Fibroblast of the aortic adventitia (primary cell): ENCODE measurements around the gene IP6K3. TPM values are rescaled to one million over a fixed set of nuclear protein-coding genes. Genes with fewer than 3 reads are reported as not detected.

Experiments
- DNase-seq: peaks from one replicate; pipeline ENCODE4 v3.0.0-alpha.2; 2010; ENCODE audit warnings: low read depth
- H3K4me3 ChIP-seq: 2 replicates; pipeline ENCODE4 v1.5.1; 2011; ENCODE audit warnings: low read depth, mild to moderate bottlenecking, control low read depth, low read length, moderate library complexity
- total RNA-seq: library from RNA; depleted of rRNA; stranded (reverse); fragments of >200 nt; gene quantifications from 2 replicates; pipeline ENCODE4 v1.2.3, GENCODE V29; 2012; ENCODE audit warnings: low replicate concordance
- TF ChIP-seq, protein P1 (sequence below): IDR thresholded peaks from 2 replicates; pipeline ENCODE4 v1.5.1; 2011; ENCODE audit warnings: mild to moderate bottlenecking, low read length, control low read depth, inconsistent platforms; ENCODE audit not compliant: insufficient read depth

The IP6K3 gene
- total RNA-seq, 1 donor, result not detected

DNA sequence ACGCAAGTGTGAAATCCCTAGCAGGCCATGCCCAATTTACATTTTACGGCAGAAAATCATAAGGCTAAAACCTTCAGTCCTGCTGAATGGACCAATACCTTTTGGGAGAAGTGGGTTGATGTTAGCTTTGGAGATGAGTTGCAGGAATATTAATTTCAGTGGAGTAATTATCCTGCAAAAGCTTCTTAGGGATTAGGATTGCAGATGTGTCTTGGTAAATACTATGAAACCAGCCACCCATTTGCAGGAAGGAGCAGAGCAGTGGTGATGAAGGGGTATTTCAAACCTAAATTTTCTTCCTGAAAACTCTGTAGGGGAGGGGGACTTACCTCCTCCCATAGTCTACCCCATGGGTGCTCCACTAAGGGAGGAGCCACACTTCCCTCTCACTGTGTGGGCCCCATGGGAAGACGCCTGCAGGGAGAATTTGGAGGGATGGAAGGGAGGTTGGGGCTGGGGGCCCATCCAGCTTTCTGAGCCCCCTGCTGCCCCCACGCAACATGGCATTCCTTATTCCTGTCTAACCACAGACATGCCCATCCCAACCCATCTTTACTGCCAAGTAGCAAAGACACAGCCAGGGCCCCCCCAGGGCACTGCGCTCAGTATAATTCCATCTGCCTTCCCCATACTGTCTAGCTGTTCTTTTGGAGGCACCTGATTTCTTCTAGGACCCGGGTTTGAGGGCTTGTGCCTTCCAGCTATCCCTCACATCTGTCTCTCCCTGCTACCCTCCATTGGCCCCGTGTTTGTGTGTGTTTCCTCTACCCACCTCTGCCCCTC, 20.6 kb downstream of the IP6K3 start:
- H3K4me3 ChIP-seq, result no peak overlapping the region
- DNase-seq, result no peak
- TF ChIP-seq, protein P1, sequence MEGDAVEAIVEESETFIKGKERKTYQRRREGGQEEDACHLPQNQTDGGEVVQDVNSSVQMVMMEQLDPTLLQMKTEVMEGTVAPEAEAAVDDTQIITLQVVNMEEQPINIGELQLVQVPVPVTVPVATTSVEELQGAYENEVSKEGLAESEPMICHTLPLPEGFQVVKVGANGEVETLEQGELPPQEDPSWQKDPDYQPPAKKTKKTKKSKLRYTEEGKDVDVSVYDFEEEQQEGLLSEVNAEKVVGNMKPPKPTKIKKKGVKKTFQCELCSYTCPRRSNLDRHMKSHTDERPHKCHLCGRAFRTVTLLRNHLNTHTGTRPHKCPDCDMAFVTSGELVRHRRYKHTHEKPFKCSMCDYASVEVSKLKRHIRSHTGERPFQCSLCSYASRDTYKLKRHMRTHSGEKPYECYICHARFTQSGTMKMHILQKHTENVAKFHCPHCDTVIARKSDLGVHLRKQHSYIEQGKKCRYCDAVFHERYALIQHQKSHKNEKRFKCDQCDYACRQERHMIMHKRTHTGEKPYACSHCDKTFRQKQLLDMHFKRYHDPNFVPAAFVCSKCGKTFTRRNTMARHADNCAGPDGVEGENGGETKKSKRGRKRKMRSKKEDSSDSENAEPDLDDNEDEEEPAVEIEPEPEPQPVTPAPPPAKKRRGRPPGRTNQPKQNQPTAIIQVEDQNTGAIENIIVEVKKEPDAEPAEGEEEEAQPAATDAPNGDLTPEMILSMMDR, result no peak

DNA sequence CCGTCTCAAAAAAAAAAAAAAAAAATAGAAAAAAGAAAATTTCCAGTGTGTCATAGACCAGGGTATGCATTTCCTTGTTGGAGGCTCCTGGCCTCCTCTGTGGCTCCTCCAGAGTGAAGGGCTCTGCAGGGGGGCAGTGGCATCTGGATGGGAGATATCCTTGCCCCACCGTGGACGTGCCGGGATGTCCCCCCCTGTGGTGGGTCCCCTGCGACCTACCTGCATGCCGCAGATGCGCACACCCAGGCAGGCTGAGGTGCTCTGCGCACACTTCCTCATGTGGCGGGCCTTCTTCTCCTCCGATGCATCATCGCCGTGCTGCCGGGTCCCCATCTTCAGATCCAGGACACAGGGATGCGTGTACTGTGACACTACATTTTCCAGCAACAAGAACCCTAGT, 21.5 kb downstream of the IP6K3 start:
- DNase-seq, result no peak
- H3K4me3 ChIP-seq, result no peak overlapping the region
- TF ChIP-seq, protein P1, result no peak

DNA sequence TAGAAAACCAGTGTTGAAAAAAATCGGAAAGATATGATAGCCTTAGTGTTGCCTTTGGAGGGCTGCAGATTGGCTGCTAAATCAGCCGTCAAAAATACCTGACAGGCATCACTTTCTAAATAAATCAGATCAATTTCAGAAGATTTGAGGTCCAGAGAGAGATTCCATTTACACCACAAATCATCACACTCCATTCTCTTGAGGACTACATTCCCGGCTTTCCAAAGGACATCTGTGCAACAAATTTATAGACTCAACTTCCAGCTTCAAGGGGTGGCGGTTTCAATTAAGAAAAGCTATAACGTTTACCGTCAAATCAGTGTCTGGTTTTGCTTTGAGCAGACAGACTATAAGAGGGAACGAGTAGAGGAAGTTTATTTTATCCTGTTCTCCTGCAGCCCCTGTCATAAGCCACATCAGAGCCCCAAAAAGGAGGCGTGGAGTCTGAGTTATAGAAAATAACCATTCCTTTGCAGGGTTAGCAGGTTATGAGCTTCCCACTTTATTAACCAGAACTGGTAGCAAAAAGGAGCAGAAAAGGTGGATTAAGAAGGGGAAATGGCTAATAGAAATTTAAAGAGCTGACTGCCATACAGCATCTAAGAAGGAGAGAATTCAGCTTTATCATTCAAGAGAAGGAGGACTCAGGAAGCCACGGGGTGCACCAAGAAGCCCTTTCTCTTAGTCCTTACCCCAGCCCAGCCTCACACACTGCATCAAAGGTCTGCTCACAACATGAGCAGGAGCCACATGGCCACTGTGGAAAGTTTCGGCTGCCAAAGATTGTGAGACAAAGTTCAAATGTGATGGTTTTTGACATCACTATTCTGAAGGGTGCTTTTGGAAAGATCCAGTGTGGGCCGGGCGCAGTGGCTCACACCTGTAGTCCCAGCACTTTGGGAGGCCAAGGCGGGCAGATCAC, 22.3 kb downstream of the IP6K3 start:
- TF ChIP-seq, protein P1, result no peak
- H3K4me3 ChIP-seq, result no peak overlapping the region
- DNase-seq, result no peak

DNA sequence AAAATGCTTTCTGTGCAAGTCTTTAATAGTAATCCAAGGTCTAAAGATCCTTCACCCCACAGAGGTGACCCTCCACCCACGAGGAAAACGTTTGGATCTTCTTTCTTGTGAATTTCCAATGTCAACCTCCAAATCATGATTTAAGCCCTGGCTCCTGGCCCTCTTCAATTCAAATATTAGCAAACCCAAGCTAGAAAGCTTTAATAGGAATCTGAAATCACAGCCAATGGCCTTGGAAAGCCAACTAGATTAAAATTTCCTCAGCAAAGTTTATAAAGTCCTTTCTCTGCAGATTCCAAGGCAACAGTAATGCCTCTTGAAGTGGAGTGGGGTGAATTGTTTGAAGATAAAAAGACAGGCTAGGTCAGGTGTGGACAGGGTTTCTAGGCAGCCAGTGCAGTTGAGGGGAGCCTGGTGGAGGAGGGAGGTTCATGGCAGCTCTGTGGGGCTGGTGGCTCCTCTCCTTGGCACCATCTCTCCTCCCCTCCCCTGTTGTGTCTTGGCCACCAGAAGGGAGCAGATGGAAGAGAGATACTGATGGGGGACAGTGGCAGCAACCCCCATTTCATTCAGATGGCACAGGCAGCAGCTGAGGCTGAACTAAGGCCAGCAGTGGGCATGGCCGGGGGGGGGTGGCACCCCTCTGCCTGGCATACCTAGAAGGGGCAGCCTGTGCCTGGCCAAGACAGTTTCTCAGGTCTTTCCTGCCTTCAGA, 23.2 kb downstream of the IP6K3 start:
- DNase-seq, result no peak
- no peak overlapping the region for H3K4me3 ChIP-seq
- TF ChIP-seq, protein P1, result no peak

DNA sequence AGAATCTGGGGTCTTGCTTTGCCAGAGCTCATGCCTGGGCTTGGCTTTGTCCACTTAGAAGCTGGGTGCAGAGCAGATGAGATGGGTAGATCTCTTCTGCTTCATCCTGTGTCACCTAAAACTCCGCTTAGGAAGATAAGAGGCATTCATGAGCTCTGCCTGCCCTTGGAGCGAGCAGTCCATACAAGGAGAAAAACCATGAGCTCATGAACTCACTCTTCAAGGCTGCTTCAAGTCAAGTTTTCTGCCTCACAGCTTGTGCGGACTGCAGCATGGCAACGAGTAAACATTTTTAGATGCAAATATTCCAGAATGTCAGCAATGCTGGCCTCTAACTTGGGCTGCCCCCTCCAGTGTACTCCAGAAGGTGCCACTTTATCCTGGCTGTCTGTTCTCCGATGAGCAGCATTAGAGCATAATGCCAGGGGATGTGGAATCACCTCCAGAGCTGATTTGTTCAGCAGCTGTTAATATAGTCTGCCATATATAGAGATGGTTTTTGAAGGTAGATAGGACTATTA, 24.5 kb downstream of the IP6K3 start:
- H3K4me3 ChIP-seq, result no peak overlapping the region
- TF ChIP-seq, protein P1, result no peak
- no peak for DNase-seq

DNA sequence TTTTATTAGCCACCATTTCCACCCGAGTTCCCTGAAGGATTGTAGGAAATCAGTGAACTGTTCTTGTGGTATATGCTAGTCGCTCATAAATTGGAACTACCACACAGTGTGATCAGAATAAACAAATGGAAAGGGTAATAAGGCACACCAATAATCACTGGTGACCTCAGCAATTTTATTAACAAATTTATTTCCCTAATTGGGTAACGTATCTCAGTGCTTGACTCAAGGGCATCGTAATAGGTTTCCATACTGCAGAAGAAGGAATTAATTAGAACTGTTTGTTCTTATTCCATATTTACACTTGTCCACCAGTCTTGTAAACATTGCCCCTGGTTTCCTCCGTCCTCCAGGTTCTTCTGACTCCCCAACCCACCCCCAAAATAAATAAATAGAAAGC, 25.2 kb downstream of the IP6K3 start:
- H3K4me3 ChIP-seq, result no peak overlapping the region
- DNase-seq, result no peak
- TF ChIP-seq, protein P1, result no peak
